Heart left ventricle (tissue), 16 donors: ENCODE measurements around the gene DOCK4. TPM values are rescaled to one million over a fixed set of nuclear protein-coding genes. Genes with fewer than 3 reads are reported as not detected.

Experiments used
- ATAC-seq, 4 donors: fragments of 200-7000 bp; cut with Tn5 transposase; one replicate each; pipeline ENCODE4 v1.9.1; 2020 to 2022; ENCODE audit warnings: moderate library complexity in 4 of 4, mild to moderate bottlenecking in 3 of 4, moderate number of reproducible peaks in 1 of 4
- DNase-seq, 5 donors: peaks; one replicate each; pipeline ENCODE4 v3.0.0-alpha.2; 2020
- H3K27ac ChIP-seq, 12 donors: fragments of 200-600 bp; sonication (generic) in 4 of 12; one replicate each; pipeline versions ENCODE4 v1.5.0 to v1.8.0; 2016 to 2022; ENCODE audit warnings: mild to moderate bottlenecking in 2 of 12
- H3K27me3 ChIP-seq, 9 donors: fragments of 200-600 bp; sonication (generic) in 2 of 9; one replicate each; pipeline versions ENCODE4 v1.5.1 to v1.8.0; 2016 to 2022; ENCODE audit warnings: mild to moderate bottlenecking in 3 of 9
- H3K36me3 ChIP-seq, 9 donors: fragments of 200-600 bp; sonication (generic) in 2 of 9; one replicate each; pipeline versions ENCODE4 v1.5.0 to v1.8.0; 2018 to 2022; ENCODE audit warnings: mild to moderate bottlenecking in 2 of 9
- H3K4me1 ChIP-seq, 12 donors: fragments of 200-600 bp; sonication (generic) in 4 of 12; one replicate each; pipeline versions ENCODE4 v1.5.0 to v1.8.0; 2016 to 2022; ENCODE audit warnings: mild to moderate bottlenecking in 3 of 12
- H3K4me3 ChIP-seq, 12 donors: fragments of 200-600 bp; sonication (generic) in 4 of 12; one replicate each; pipeline versions ENCODE4 v1.5.0 to v1.8.0; 2017 to 2022; ENCODE audit warnings: mild to moderate bottlenecking in 9 of 12, moderate library complexity in 4 of 12
- H3K9me3 ChIP-seq, 12 donors: fragments of 200-600 bp; sonication (generic) in 4 of 12; one replicate each; pipeline versions ENCODE4 v1.5.0 to v1.8.0; 2016 to 2022; ENCODE audit warnings: mild to moderate bottlenecking in 1 of 12
- CTCF ChIP-seq, 12 donors: fragments of 200-600 bp; sonication (generic) in 4 of 12; IDR thresholded peaks; one replicate each; pipeline versions ENCODE4 v1.5.0 to v1.8.0; 2018 to 2022; ENCODE audit warnings: antibody characterized with exemption in 12 of 12, mild to moderate bottlenecking in 5 of 12
- POLR2A ChIP-seq, 2 donors: fragments of 450-650 bp; IDR thresholded peaks; one replicate each; pipeline ENCODE4 v1.6.1; 2017; ENCODE audit warnings: antibody characterized with exemption in 2 of 2, mild to moderate bottlenecking in 2 of 2, moderate library complexity in 2 of 2
- WGBS, 4 donors: extraction: QIAGEN DNeasy Blood & Tissue Kit in 2 of 4; methylation state at CpG; one replicate each; pipeline versions ENCODE4 v1.1.5 to v1.1.7; 2013 to 2018; 5-methylcytosine and 5-hydroxymethylcytosine counted together
- intact Hi-C, 10 donors: fragments of 100-400 bp; cut with DNase I; formaldehyde crosslinking; loops; one replicate each; pipeline versions ENCODE4 v1.11.1 to v1.14.2; 2022
- polyA plus RNA-seq, 2 donors: library from polyadenylated mRNA; stranded (reverse); fragments of 200-250 nt; gene quantifications; one replicate each; pipeline ENCODE4 v1.2.3, GENCODE V29; 2013
- total RNA-seq, 9 donors: library from RNA; depleted of rRNA in 2 of 9; stranded (reverse); fragments of >200 nt in 2 of 9; fragmentation: NEBNext Ultra II Directional in 3 of 9; extraction: Animal tissue kit (Norgen Biotek cat#: 25700) in 3 of 9; gene quantifications; one replicate each; pipeline versions ENCODE4 v1.1.0 to v1.2.4, GENCODE V29; 2016 to 2023
- donor health status: ischemic (EF 13 %, LVEDD 7.1; RV severe dilation, severe dysfunction).
- donor health status: healthy with polysubstance abuse.
- donor health status: DM: no; HTN: yes; CAD: no.
- donor health status: DM: no; HTN: no; CAD: no.
- donor health status: ischemic (EF 25% LVEDD 6.9; RV normal size, moderate dysfunction).
- donor health status: ischemic (EF 25% LVEDD 5.7; RV mildly dilated, moderate dysfunction).
- donor health status: healthy.
- donor health status: DM: yes; HTN: yes; CAD: no.
- donor health status: ischemic (EF 35%, LVEDD 5.7; RV mildly dilated, moderate dysfunction).
- donor health status: nonischemic (EF 11% LVEDD 7.7; RV severe dilation, severe dysfunction).
- donor health status: DM: yes; HTN: yes; CAD: no.
- donor health status: PGD.
- donor health status: ischemic (EF 29% LVEDD 5.4; RV normal size, mild dysfunction).
- donor health status: nonischemic (EF 23%, LVEDD 6.1; RV moderate dilation, normal function).

The DOCK4 gene
- total and polyA plus RNA-seq, 11 donors: 5.1 to 40.8 (median 13.1) TPM

GRCh38 chr7:111765751-111766643 is 440.2 kb downstream of the DOCK4 start:
- Histone ChIP-seq H3K4me3 (no peak overlapping the region), H3K9me3 (no peaks in the 10 kb centered on the region), H3K36me3 (peaks cover 0 to 74% (median 26%) of the 10 kb centered on the region in 9 donors), H3K4me1 (peaks cover 0 to 10% (median 0%) of the 10 kb centered on the region in 12 donors), H3K27ac (no peak overlapping the region), H3K27me3 (no peaks in the 10 kb centered on the region)
- ATAC-seq: no peak
- intact Hi-C loops: loop anchor here in 5 of 10 donors (5.0 to 10.0 kb wide), 5 partner anchors 79 to 646 kb away; partner anchors contain the start of genes DOCK4 (in 2 of the 5) and ZNF277 (in 2 of the 5)
- no peak for DNase-seq
- WGBS, 4 donors: 64 to 71% (median 67%) methylated on average over 6 of the region's 6 CpGs
- no peak for TF ChIP-seq CTCF (IDR thresholded peaks at IDR 0.05)
- TF ChIP-seq POLR2A (IDR thresholded peaks at IDR 0.05): no peak

GRCh38 chr7:111763221-111763801 is 442.9 kb downstream of the DOCK4 start:
- Histone ChIP-seq H3K4me3 (no peak overlapping the region), H3K27ac (no peak overlapping the region), H3K36me3 (peaks cover 0 to 69% (median 36%) of the 10 kb centered on the region in 9 donors), H3K4me1 (peaks cover 0 to 10% (median 0%) of the 10 kb centered on the region in 12 donors), H3K27me3 (no peaks in the 10 kb centered on the region), H3K9me3 (no peaks in the 10 kb centered on the region)
- no peak for DNase-seq
- intact Hi-C loops: loop anchor here (2.0 to 10.0 kb wide), 7 partner anchors 81 to 649 kb away; partner anchors contain the start of genes DOCK4 (in 2 of the 10) and ZNF277 (in 2 of the 10)
- TF ChIP-seq POLR2A (IDR thresholded peaks at IDR 0.05): no peak
- TF ChIP-seq CTCF (IDR thresholded peaks at IDR 0.05): peak; percentile 35 to 72 (median 60)
- WGBS, 4 donors: 30 to 38% (median 34%) methylated on average over 3 of the region's 3 CpGs
- ATAC-seq: peak in 2 of 4 donors; percentile 47 to 67

- intact Hi-C loops: loop anchor here (2.0 to 10.0 kb wide), 7 partner anchors 82 to 650 kb away; partner anchors contain the start of genes DOCK4 (in 2 of the 10) and ZNF277 (in 2 of the 10)
- no peak for ATAC-seq
- no peaks in the 10 kb centered on the region for H3K27me3 ChIP-seq
Measured at GRCh38 chr7:111762799-111763198, 443.4 kb downstream of the DOCK4 start.

More at GRCh38 chr7:111762799-111763198, 443.4 kb downstream of the DOCK4 start:
- Histone ChIP-seq H3K9me3 (no peaks in the 10 kb centered on the region), H3K36me3 (peaks cover 0 to 70% (median 41%) of the 10 kb centered on the region in 9 donors), H3K27ac (no peak overlapping the region), H3K4me3 (no peak overlapping the region), H3K4me1 (peaks cover 0 to 10% (median 0%) of the 10 kb centered on the region in 12 donors)
- TF ChIP-seq CTCF (IDR thresholded peaks at IDR 0.05): no peak
- TF ChIP-seq POLR2A (IDR thresholded peaks at IDR 0.05): no peak
- no peak for DNase-seq
- 92 to 100% (median 93%) methylated on average over 5 of the region's 5 CpGs for WGBS, 4 donors
